GM10266 (cell line): Measurements from ENCODE around the gene PRDX5.

Experiments used
- DNase-seq: peaks from one replicate; pipeline ENCODE4 v3.0.0; 2012; ENCODE audit errors: extremely low spot score
- TF ChIP-seq, protein P1 (sequence below): IDR thresholded peaks from 2 replicates; pipeline ENCODE4 v1.5.1; 2012; ENCODE audit warnings: mild to moderate bottlenecking, low read depth; ENCODE audit not compliant: control insufficient read depth, insufficient read depth; ENCODE audit errors: missing control alignments

PRDX5 gene

DNA sequence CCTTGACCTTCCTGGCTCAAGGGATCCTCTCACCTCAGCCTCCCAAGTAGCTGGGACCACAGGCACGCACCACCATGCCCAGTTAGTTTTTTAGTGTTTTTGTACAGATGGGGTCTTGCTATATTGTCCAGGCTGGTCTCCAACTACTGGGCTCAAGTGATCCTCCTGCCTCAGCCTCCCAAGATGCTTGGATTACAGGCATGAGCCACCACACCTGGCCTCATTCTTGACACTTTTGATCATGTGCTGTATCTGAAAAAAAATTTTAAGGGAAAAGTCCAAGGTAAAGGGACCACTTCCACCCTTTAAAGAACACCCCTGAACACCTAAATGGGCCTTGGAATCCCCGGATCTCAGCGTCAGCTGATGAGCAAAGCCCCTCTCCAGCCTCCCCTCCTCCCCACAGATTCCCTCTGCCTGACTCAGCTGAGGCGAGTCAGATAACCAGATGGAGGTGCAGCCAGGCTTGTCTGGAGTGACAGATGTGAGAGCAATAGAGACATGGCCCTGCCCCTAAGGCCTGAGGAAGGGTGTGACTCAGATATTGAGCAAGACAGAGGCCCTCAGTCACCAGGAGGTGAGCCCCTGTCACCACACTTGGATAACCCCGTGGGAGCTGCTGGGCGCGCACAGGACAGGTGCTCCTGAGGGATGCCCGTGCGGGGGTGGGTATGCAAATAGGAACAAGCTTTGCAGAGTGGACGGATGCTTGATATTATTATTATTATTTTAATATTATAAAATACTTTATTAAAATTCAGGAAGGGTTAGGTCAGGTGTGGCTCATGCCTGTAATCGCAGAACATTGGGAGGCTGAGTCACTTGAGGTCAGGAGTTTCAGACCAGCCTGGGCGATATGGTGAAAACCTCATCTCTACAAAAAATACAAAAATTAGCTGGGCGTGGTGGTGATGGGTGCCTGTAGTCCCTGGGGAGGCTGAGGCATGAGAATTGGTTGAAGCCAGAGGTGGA, 17.1 kb downstream of the PRDX5 start:
- TF ChIP-seq, protein P1, sequence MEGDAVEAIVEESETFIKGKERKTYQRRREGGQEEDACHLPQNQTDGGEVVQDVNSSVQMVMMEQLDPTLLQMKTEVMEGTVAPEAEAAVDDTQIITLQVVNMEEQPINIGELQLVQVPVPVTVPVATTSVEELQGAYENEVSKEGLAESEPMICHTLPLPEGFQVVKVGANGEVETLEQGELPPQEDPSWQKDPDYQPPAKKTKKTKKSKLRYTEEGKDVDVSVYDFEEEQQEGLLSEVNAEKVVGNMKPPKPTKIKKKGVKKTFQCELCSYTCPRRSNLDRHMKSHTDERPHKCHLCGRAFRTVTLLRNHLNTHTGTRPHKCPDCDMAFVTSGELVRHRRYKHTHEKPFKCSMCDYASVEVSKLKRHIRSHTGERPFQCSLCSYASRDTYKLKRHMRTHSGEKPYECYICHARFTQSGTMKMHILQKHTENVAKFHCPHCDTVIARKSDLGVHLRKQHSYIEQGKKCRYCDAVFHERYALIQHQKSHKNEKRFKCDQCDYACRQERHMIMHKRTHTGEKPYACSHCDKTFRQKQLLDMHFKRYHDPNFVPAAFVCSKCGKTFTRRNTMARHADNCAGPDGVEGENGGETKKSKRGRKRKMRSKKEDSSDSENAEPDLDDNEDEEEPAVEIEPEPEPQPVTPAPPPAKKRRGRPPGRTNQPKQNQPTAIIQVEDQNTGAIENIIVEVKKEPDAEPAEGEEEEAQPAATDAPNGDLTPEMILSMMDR = peak; percentile 19
- peak; percentile 85 for DNase-seq

DNA sequence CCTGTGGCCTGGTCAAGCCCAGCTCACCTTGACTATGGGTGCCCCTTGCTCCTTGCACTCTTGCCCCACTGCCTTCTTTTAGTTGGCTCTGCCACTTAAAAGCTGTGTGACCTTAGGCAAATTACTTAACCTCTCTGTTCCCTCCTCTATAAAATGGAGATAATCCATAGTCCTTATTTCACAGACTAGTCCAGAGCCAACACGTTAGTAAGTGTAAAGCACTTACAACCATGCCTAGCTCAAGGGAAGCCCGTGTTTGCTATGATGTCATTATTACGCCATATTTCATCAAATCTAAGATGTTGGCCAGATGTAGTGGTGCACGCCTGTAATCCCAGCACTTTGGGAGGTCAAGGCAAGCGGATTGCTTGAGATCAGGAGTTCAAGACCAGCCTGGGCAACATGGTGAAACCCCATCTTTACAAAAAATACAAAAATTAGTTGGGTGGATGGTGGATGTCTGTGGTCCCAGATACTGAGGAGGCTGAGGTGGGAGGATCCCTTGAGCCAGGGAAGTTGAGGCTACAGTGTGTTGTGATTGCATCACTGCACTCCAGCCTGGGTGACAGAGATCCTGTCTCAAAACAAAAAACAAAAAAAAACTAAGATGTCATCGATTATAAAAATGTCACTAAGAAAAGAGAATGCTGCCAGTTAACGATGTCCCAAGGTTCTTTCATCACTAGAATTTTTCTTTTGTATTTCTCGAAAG, 19.8 kb downstream of the PRDX5 start:
- TF ChIP-seq, protein P1 = no peak
- DNase-seq = no peak

DNA sequence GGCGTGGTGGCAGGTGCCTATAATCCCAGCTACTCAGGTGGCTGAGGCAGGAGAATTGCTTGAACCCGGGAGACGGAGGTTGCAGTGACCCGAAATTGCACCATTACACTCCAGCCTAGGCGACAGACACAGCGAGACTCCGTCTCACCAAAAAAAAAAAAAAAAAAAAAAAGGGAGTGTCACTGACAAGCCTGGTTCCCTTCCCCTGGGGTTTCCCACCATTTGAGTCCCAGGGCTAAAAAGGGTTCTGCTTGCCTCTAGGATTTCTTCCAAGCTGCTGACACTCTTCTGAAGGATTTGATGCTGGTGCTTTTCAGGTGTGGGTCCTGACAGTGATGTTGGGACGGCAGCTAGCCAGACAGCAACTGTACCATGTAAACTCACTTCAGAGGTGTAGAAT, 20.8 kb downstream of the PRDX5 start:
- no peak for DNase-seq
- TF ChIP-seq, protein P1 = no peak

DNA sequence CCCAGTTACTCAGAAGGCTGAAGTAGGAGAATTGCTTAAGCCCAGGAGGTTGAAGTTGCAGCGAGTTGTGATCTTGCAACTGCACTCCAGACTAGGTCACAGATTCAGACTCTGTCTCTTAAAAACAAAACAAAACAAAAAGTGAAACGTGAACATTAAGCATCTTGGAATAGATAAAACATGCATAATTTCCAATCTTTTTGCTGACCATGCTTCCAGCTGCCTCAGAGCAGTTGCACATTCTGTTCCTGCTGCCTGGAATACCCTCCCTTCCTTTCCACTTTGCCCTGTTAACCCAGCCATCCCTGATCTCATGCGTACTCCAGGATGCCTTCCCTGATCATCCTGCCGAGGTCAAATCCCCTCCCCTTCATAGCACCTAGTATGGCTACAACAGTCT, 21.4 kb downstream of the PRDX5 start:
- TF ChIP-seq, protein P1 = no peak
- DNase-seq = no peak

DNA sequence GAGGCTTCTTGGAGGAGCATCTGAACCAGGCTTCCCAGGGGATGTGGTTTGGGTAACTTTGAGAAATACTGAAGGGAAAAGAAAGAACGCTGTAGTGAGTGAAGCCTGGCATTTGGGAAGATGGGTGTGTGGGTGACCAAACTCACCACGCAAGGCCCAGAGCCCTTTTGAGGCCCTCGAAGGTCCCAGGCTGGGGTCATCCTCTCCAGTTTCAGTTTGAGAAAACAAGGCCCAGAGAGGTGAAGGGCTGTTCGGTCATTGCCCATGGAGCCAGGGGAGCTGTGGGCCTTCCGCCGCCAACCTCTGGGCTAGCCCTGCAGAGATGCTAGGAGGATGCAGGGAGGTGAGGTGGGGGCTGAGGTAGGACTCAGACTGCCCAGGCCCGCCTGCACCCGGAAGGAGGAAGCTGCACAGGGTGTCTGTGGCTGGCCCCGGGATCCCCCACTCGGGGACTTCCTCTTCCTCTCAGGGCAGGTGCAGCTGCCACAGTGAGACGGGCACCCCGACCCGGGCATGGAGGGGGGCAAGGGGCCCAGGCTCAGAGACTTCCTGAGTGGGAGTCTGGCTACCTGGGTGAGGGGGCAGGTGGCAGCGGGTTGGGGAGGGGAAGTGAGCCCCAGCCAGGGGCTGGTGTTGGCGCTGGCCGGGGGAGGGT, 22.0 kb downstream of the PRDX5 start, which contains the start of gene CCDC88B:
Gene CCDC88B, plus strand, starts transcription at position 451 of the 655 bp plus-strand sequence. Its CDS starts 63 bp downstream, at position 514.
- peak; percentile 89 for DNase-seq
- TF ChIP-seq, protein P1 = no peak

DNA sequence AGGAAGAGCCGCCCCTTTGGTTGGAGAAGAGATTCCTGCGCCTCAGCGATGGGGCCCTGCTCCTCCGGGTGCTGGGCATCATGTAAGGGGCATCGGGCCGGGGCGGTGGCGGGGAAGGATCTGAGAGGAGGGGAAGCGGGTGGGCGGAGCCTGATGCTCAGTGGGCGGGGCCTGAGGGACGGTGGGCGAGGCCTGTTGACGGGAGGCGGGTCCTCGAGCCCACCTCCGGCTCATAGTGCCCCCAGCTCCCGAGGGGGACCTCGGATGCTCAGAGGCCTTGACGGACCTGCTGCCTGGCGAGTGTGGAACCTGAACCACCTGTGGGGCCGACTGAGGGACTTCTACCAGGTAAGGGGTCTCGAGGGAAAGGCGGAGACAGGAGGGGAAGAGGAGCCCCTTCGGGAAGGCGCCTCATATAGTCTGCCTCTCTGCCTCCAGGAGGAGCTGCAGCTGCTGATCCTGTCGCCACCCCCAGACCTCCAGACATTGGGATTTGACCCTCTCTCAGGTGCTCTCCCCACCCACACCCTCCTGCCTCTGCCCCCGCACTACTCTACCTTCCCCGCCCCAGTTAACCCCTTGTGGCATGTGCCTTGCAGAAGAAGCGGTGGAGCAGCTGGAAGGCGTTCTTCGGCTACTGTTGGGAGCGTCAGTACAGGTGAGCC, 22.9 kb downstream of the PRDX5 start:
- peak; percentile 86 for DNase-seq

More for the DNA sequence above, 22.9 kb downstream of the PRDX5 start:
- TF ChIP-seq, protein P1 = peak; percentile 17
